Esophagus squamous epithelium (tissue), 5 donors: ENCODE measurements around the gene VEGFB. TPM values are rescaled to one million over a fixed set of nuclear protein-coding genes. Genes with fewer than 3 reads are reported as not detected.
A peak's percentile ranks its signal among the peaks of the same experiment; 100 is the strongest.
"Not testable (repeated sequence)": the region's sequence is repeated elsewhere in the genome, so short reads cannot be mapped to it uniquely, and the experiment has no call there.

Source experiments
- DNase-seq: peaks from one replicate; lab custom pipeline; 2025; lab: John Stamatoyannopoulos, UW
- H3K27ac ChIP-seq, 4 donors: fragments of 200-600 bp; sonication (generic); one replicate each; pipeline ENCODE4 v1.5.1; 2016 to 2019; ENCODE audit warnings: mild to moderate bottlenecking in 1 of 4
- H3K27me3 ChIP-seq, 4 donors: fragments of 200-600 bp; sonication (generic); 1 replicate in 3 of 4; 2 replicates in 1 of 4; pipeline versions ENCODE4 v1.5.1 to v1.6.0; 2017 to 2021; ENCODE audit warnings: antibody characterized with exemption in 1 of 4
- H3K36me3 ChIP-seq, 3 donors: fragments of 200-600 bp; sonication (generic); one replicate each; pipeline ENCODE4 v1.5.1; 2016 to 2019
- H3K4me1 ChIP-seq, 3 donors: fragments of 200-600 bp; sonication (generic); one replicate each; pipeline ENCODE4 v1.5.1; 2017 to 2019
- H3K4me3 ChIP-seq, 4 donors: fragments of 200-600 bp; sonication (generic); 1 replicate in 3 of 4; 2 replicates in 1 of 4; pipeline ENCODE4 v1.5.1; 2016 to 2019; ENCODE audit warnings: mild to moderate bottlenecking in 2 of 4, moderate library complexity in 1 of 4
- H3K9me3 ChIP-seq, 3 donors: fragments of 200-600 bp; sonication (generic); one replicate each; pipeline ENCODE4 v1.5.1; 2016 to 2019
- CTCF ChIP-seq, 6 experiments: fragments of 450-650 bp in 4 of 6; fragments of 200-600 bp in 2 of 6; sonication (generic) in 2 of 6; IDR thresholded peaks; one replicate each; pipeline ENCODE4 v1.5.1; 2016 to 2019; ENCODE audit warnings: antibody characterized with exemption in 6 of 6, mild to moderate bottlenecking in 4 of 6, moderate library complexity in 4 of 6
- POLR2A ChIP-seq, 4 donors: fragments of 450-650 bp; IDR thresholded peaks; one replicate each; pipeline ENCODE4 v1.6.1; 2017; ENCODE audit warnings: antibody characterized with exemption in 4 of 4, mild to moderate bottlenecking in 4 of 4, moderate library complexity in 3 of 4
- WGBS, 2 donors: methylation state at CpG; one replicate each; pipeline ENCODE4 v1.1.5; 2018; 5-methylcytosine and 5-hydroxymethylcytosine counted together
- intact Hi-C: fragments of 100-400 bp; cut with DNase I; formaldehyde crosslinking; loops from one replicate; pipeline ENCODE4 v1.15.0; 2022
- total RNA-seq, 4 donors: library from RNA; depleted of rRNA; stranded (reverse); fragments of >200 nt; gene quantifications; one replicate each; pipeline ENCODE4 v1.1.0, GENCODE V29; 2016
- donor health status: DM: yes; HTN: yes; CAD: no.

The VEGFB gene
- total RNA-seq, 4 donors from 2014 or later = 18.0 to 50.5 (median 30.9) TPM

- no CpG with 5 or more reads among the region's 6 CpGs for WGBS, 2 donors
- no peak for DNase-seq
- Histone ChIP-seq H3K4me1 (peaks cover 43 to 73% (median 54%) of the 10 kb centered on the region in 3 donors), H3K4me3 (peak overlapping the region; percentile 46 to 88 (median 83)), H3K27me3 (no peaks in the 10 kb centered on the region), H3K9me3 (no peaks in the 10 kb centered on the region), H3K36me3 (peaks cover 0 to 26% (median 0%) of the 10 kb centered on the region in 3 donors), H3K27ac (peak overlapping the region; percentile 89 to 100 (median 92))
- TF ChIP-seq CTCF (IDR thresholded peaks at IDR 0.05) (no peak), POLR2A (IDR thresholded peaks at IDR 0.05) (no peak)
- intact Hi-C loops = no loop called here
Measured at GRCh38 chr11:64245401-64245796, 11.0 kb downstream of the VEGFB start.

GRCh38 chr11:64245797-64246620, 11.6 kb downstream of the VEGFB start:
- intact Hi-C loops = no loop called here
- H3K9me3 ChIP-seq = no peaks in the 10 kb centered on the region
- peak overlapping the region; percentile 46 to 88 (median 83) for H3K4me3 ChIP-seq
- no peak for TF ChIP-seq CTCF (IDR thresholded peaks at IDR 0.05)
- TF ChIP-seq POLR2A (IDR thresholded peaks at IDR 0.05) = peak in 2 of 4 donors; percentile 37 to 53
- WGBS, 2 donors = 0 to 4% methylated on average over 17 to 27 of the region's 46 CpGs
- peaks cover 0 to 26% (median 0%) of the 10 kb centered on the region in 3 donors for H3K36me3 ChIP-seq
- DNase-seq = no peak
- no peaks in the 10 kb centered on the region for H3K27me3 ChIP-seq
- H3K27ac ChIP-seq = peak overlapping the region; percentile 89 to 100 (median 92)
- peaks cover 46 to 75% (median 57%) of the 10 kb centered on the region in 3 donors for H3K4me1 ChIP-seq

DNA sequence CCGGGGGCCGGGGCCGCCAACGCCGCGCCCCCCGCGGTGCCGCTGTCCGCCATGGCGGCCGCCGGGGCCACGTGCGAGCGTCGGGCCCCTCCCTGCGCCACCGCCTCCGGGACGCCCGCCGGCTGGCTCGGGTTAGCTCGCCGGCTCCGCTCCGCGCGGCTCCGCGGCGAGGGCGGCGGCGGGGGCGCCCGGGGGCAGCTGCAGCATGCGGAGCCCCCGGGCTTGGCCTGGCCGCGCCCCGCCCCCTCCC, 12.2 kb downstream of the VEGFB start:
- Histone ChIP-seq H3K4me3 (peak overlapping the region; percentile 46 to 88 (median 83)), H3K27ac (peak overlapping the region; percentile 89 to 100 (median 92)), H3K36me3 (peaks cover 0 to 26% (median 0%) of the 10 kb centered on the region in 3 donors), H3K4me1 (peaks cover 46 to 78% (median 59%) of the 10 kb centered on the region in 3 donors)
- WGBS, 2 donors = no CpG with 5 or more reads among the region's 43 CpGs
- DNase-seq, H3K27me3 ChIP-seq, intact Hi-C loops, H3K9me3 ChIP-seq: not testable (repeated sequence)

- Histone ChIP-seq H3K36me3 (peaks cover 0 to 26% (median 0%) of the 10 kb centered on the region in 3 donors), H3K27me3 (no peaks in the 10 kb centered on the region), H3K9me3 (no peaks in the 10 kb centered on the region), H3K4me1 (peaks cover 46 to 79% (median 58%) of the 10 kb centered on the region in 3 donors), H3K27ac (peak within 1 kb of the TSS; percentile 89 to 100 (median 92)), H3K4me3 (peak within 1 kb of the TSS; percentile 46 to 88 (median 83))
- peak; percentile 43 for DNase-seq
- intact Hi-C loops = no loop called here
- 0 to 1% methylated on average over 13 to 29 of the region's 74 CpGs for WGBS, 2 donors
- peak in 4 of 6 experiments; percentile 17 to 35 (median 28) for TF ChIP-seq CTCF (IDR thresholded peaks at IDR 0.05)
- TF ChIP-seq POLR2A (IDR thresholded peaks at IDR 0.05) = peak in 1 of 4 donors; percentile 51
Measured at GRCh38 chr11:64246871-64247728, 12.7 kb downstream of the VEGFB start, which contains the start of gene PPP1R14B. PPP1R14B (minus strand) TSS chr11:64246943; CDS start chr11:64246673, 270 bp downstream.

GRCh38 chr11:64247729-64248531, 13.5 kb downstream of the VEGFB start:
- TF ChIP-seq CTCF (IDR thresholded peaks at IDR 0.05) (no peak), POLR2A (IDR thresholded peaks at IDR 0.05) (no peak)
- no peak for DNase-seq
- Histone ChIP-seq H3K9me3 (no peaks in the 10 kb centered on the region), H3K27me3 (no peaks in the 10 kb centered on the region), H3K36me3 (peaks cover 0 to 21% (median 0%) of the 10 kb centered on the region in 3 donors), H3K4me3 (peak overlapping the region; percentile 44 to 88 (median 83)), H3K4me1 (peaks cover 46 to 79% (median 58%) of the 10 kb centered on the region in 3 donors), H3K27ac (peak overlapping the region; percentile 89 to 96 (median 92))
- WGBS, 2 donors = 31 to 33% methylated on average over 29 to 30 of the region's 31 CpGs
- intact Hi-C loops = no loop called here
